GM12801 (cell line): ENCODE results near the gene ADGRA1.

Source experiments
- TF ChIP-seq, protein P1 (sequence below): IDR thresholded peaks from one replicate; pipeline ENCODE4 v1.5.1; 2011; ENCODE audit warnings: control low read depth; ENCODE audit not compliant: insufficient read length; ENCODE audit errors: extremely low read depth

ADGRA1 gene

DNA sequence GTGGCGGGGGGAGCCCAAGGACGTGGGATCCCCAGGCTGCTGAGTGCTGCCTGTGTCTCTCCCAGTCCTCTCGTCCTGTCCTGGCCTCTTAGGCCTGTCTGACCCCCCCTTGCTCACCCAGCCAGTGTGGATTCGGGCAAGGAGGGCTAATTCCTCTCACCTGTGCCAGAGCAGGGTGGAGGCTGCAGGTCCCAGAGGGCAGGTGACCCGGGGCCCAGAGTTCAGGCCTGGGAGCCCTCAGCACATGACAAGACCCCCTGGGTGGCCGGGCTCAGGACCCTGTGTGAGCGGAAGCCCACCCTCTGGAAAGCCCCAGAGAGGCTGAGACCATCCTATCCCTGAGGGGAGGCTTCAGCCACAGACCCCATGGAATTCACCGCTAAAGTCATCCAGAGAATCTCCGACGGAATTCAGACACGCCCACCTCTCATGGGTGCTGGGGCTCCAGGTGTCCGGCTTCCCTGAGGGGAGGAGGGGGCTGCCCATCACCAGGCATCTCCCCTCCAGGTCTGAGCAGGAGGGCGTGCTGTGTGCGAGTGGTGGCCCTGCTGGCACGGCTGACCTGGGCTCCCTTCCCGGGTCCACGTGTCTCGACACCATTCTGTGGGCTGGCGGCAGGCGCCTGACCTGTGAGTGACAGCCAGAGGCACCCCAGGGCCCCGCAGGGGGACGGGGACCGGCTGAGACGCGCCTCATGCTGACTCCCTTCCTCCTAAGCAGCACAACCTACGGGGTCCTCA, 77.3 kb downstream of the ADGRA1 start:
- TF ChIP-seq, protein P1, sequence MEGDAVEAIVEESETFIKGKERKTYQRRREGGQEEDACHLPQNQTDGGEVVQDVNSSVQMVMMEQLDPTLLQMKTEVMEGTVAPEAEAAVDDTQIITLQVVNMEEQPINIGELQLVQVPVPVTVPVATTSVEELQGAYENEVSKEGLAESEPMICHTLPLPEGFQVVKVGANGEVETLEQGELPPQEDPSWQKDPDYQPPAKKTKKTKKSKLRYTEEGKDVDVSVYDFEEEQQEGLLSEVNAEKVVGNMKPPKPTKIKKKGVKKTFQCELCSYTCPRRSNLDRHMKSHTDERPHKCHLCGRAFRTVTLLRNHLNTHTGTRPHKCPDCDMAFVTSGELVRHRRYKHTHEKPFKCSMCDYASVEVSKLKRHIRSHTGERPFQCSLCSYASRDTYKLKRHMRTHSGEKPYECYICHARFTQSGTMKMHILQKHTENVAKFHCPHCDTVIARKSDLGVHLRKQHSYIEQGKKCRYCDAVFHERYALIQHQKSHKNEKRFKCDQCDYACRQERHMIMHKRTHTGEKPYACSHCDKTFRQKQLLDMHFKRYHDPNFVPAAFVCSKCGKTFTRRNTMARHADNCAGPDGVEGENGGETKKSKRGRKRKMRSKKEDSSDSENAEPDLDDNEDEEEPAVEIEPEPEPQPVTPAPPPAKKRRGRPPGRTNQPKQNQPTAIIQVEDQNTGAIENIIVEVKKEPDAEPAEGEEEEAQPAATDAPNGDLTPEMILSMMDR: no peak

DNA sequence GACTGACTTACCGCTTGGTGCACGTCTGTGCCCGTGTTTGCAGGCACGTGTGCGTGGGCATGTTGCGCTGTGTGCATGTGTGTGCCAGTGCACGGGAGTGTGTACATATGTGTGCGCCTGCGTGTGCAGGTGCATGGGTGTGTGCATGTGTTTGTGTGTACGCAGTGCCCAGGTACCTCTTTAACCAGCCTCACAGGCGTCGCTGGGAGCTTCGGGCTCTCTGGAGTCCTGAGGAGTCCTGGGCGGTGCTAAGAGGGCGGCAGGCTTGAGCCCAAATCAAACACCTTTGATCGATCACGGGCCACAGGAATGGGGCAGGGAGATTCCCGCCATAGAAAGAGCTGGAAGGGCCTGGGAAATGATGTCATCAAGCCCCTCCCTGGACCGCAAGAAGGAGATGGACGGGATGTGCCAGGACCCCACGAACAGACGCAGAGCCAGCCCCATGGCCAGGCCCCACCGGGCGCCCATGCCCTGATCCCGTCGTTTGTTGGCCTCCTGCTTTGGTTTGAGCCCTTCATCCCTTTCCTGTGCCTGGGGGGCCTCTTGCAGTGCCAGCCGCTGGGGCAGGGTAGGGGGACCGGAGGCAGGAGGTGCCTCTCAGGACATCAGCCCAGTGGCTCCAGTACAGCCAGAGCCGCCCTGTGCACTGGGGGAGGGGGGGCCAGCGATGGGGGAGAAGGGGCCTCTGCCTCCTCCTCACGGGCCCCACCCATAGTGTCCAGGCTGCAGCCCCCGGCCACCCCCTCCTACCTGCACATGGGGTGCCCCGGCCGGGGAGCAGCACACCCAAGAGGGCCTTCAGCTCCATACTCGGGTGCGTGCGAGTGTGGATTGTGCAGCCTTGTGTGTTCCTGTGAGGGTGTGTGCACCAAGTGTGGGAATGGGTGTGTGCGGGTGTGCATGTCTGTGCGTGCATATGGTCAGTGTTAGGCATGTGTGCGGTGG, 78.1 kb downstream of the ADGRA1 start:
- TF ChIP-seq, protein P1: no peak

DNA sequence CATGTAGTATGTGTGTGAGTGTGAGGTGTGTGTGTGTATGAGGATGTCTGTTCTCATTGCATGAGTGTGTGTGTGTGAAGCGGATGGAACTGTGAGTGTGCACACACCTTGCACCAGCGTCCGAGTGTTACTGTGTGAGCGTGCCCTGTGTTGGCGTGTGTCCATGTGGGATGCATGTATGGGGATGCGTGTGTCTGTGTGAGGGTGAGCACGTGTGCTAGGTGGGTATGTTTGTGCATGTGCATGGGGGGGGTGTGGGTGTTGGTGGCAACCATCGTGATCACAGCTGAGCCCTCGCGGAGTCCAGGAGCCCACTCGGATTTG, 78.7 kb downstream of the ADGRA1 start:
- TF ChIP-seq, protein P1: no peak

DNA sequence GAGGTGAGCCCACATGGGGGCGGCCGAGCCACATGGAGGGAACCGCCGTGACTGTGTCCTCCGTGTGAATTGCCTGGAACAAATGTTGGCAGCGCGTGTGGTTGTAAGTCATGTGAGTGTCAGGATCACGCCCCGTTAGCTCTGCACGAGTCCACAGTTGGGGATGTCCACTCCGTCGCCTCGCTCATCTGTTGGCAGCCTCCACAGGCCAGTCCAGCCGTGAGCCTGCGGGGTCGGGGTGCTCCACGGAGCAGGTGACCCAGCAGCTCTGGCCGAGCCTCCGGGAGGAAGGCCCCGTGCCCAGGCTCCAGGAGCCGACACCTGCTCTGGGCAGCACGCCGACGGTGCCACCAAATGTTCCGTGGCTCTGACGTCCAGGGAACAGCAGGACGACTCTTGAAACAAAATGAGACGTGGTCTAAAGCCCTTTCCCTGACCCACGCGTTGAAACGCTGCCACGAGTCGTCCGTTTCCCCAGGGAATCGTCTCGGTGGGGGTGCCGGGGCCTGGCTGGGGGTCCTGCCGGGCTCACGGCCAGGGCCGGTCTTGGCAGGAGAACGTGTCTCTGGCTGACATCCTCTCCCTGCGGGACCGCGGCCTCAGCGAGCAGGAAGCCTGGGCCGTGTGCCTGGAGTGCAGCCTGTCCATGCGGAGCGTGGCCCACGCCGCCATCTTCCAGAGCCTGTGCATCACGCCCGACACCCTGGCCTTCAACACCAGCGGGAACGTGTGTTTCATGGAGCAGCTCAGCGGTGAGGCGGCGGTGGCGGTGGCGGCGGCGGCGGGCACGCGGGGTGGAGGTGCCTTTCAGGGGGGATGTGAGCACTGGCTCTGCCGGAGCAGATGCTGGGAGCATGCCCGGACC, 79.3 kb downstream of the ADGRA1 start:
- TF ChIP-seq, protein P1: no peak

DNA sequence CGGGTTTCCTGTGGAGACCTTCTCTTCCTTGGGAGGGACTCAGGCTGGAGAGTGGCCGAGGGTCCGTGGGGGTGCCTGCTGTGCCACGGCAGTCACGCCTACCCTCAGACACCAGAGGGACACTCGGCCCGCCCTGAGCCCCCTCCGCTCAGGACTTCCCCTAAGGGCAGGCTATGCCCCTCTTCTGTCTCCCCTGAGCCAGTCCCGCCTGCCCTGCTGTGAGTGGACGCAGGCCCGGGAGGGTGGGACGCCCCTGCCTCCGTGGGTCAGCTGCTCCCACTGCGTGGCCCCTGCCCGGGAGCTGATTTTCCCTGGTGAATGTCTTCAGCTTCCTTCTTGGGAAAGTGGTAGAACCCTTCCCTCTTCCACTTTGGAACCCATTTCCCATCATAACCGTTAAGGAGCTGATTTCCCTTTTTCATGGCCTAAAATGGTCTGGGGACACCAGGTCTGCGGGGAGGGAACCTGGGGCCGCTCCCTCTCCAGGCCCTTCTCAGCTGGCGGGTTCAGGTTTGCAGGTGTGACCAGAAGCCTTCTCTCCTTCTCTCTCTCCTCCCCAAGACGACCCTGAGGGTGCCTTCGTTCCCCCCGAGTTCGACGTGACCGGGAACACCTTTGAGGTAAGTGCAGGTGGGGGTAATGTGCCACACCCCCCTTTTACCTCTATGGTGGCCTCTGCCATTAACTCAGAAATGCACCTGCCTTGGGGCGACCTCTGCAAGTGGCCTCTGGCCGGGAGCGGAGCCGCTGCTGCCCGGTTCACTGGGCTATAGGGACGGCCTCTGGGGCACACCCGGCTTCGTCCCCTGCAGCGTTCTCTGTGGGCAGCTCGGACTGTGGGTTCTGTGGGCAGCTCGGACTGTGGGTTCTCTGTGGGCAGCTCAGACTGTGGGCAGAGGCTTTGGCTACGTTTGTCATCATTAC, 80.2 kb downstream of the ADGRA1 start:
- TF ChIP-seq, protein P1: no peak

DNA sequence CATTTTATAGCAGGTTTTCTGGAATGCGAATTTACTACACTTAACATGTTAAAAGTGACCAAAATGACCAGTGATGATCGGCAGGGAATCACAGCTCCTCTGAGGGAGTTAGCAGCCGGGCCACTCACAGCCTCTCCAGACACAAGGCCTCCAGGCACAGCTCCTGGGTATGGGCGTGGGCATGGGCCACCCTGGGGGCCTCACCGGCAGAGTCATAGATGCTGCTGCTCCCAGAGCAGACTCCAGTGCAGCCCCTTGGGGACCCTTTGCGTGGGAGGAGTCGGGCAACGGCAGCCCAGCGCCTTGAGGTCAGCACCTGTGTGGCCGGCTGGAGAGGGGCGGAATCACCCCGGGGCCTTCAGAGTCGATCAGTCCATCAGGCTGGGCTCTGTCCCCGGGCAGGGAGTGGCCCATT, 80.9 kb downstream of the ADGRA1 start:
- TF ChIP-seq, protein P1: no peak
